AG09319 (cell line): ENCODE measurements around the gene TAF4.

Experiments used
- DNase-seq: peaks from one replicate; pipeline ENCODE4 v3.0.0-alpha.2; 2010; ENCODE audit warnings: low read depth; ENCODE audit errors: extremely low read depth
- TF ChIP-seq, protein P1 (sequence below): IDR thresholded peaks from 2 replicates; pipeline ENCODE4 v1.5.1; 2011; ENCODE audit warnings: low read depth, mild to moderate bottlenecking, inconsistent platforms, low read length, moderate library complexity

The TAF4 gene

DNA sequence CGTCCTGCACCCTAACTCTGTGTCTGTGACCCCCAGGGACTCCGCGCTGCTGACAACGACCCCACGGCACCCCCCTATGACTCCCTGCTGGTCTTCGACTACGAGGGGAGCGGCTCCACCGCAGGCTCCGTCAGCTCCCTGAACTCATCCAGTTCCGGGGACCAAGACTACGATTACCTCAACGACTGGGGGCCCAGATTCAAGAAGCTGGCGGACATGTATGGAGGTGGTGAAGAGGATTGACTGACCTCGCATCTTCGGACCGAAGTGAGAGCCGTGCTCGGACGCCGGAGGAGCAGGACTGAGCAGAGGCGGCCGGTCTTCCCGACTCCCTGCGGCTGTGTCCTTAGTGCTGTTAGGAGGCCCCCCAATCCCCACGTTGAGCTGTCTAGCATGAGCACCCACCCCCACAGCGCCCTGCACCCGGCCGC is 129.0 kb downstream of the TAF4 start:
- DNase-seq, result no peak

DNA sequence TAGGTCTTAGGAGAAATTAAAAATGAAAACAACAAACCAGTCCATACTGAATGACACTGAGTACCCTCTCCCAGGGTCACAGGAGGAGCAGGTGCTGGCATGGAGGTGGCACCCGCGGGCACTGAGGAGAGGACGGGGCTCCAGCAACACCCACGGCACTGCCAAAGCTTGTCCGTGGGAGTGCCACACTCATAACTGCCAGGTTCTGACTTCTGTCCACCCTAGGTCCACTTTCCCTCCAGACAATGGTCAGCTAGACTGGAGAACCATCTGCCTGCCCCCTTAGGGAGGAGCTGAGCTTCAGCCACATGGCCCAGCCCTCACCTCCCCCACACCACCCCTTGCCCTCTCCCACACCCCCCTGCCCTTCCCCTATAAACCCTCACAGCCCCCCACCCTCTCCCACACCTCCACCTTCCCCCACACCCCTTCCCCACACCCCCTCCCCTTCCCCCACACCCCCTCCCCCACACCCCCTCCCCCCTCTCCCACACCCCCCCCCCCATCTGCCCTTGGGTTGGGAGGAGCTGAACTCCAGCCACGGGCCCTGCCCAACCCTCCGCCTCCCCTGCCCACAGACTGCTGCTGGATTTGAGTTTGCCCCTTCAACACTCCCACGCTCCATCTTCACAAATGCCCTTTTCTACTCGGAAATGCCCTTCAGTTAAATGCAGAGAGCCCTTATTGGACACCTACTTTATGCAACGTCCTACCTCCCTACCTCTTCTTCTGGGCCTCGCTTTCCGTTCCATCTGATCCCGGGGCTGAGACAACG is 129.6 kb downstream of the TAF4 start:
- no peak for DNase-seq
- TF ChIP-seq, protein P1, sequence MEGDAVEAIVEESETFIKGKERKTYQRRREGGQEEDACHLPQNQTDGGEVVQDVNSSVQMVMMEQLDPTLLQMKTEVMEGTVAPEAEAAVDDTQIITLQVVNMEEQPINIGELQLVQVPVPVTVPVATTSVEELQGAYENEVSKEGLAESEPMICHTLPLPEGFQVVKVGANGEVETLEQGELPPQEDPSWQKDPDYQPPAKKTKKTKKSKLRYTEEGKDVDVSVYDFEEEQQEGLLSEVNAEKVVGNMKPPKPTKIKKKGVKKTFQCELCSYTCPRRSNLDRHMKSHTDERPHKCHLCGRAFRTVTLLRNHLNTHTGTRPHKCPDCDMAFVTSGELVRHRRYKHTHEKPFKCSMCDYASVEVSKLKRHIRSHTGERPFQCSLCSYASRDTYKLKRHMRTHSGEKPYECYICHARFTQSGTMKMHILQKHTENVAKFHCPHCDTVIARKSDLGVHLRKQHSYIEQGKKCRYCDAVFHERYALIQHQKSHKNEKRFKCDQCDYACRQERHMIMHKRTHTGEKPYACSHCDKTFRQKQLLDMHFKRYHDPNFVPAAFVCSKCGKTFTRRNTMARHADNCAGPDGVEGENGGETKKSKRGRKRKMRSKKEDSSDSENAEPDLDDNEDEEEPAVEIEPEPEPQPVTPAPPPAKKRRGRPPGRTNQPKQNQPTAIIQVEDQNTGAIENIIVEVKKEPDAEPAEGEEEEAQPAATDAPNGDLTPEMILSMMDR, result no peak

More for the DNA sequence above, 129.0 kb downstream of the TAF4 start:
- TF ChIP-seq, protein P1, result no peak

DNA sequence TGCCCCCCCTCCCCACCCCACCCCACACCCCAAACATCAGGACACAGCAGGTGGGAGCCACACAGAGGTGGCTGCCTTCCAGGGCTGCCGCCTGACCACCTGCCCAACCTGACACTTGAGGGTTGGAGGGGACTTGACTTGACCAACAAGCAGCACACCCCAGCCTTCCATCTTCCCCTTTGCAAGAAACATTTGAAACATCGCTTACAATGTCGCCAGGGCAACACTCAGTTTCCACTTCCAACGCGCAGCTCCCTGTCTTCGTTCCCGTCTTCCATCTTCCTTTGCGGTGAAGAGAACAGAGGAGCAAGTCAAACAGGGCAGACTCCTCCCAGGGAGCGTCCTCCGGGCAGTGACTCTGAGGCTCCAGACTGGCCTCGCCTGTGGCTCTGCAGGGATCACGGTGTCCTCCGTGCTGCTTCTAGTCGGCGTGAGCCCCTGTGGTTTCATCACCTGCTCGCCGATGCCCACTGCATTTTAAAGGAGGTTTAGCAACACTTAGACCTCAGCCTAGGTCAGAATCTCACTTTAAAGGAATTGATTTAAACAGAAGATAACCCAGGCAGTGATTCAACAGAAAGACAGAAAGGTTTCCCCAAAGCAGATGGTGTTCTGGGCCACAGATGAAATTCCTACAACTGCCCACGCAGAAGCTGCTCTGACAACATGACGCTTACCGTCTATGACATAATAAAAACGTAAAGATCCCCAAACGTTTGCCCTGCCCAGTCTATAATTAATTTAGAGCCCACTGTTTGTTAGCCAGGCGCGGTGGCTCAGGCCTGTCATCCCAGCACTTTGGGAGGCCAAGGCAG is 130.8 kb downstream of the TAF4 start:
- no peak for DNase-seq
- TF ChIP-seq, protein P1, result no peak

DNA sequence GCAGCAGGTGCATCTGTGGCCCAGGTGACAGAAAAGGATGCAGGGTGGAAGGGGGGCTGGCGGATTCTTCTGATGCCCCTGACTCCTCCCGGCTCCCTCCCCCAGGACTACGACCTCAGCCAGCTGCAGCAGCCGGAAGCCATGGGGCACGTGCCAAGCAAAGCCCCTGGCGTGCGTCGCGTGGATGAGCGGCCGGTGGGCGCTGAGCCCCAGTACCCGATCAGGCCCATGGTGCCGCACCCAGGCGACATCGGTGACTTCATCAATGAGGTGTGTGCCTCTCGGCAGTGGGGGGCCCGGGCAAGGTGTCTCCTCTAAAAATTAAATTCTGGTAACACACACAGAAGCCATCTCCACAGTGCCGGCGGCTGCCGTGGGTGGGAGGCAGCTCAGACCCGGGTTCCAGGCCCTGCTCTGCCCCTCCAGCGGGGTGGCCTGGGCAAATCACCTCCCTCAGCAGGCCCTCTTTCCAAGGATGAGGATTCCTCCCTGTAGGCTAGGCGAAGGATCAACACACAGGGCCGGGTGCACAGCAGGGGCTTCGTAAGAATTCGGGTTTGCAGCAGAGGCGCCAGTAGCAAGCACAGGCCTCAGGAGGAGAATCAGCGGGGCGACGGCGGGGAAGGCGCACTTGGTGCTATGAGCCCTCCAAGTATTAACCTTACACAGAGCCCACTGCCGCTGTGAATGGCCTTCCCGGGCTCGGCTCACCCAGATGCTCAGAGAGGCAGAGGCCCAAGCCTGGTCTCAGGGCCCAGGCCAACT is 131.5 kb downstream of the TAF4 start:
- TF ChIP-seq, protein P1, result no peak
- no peak for DNase-seq

DNA sequence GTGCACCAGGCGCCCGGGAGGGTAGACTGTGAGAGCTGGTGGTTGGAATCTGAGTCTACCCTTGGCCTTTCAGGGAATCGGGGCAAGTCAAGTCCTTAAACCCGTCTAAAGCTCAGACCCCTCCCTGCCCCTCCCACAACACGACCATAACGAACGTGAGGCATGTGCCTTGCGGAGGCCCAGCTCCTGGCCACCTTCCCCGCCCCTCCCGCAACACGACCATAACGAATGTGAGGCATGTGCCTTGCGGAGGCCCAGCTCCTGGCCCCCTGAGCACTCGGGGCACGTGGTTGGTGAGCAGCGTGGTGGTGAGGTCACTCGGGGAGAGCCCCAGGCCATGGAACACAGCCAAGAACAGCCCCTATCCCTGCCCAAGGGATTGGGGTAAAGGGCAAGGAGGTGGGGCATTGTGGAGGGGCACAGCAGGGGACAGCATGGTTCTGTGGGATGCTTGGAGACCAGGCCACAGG is 132.2 kb downstream of the TAF4 start:
- TF ChIP-seq, protein P1, result no peak
- DNase-seq, result no peak

DNA sequence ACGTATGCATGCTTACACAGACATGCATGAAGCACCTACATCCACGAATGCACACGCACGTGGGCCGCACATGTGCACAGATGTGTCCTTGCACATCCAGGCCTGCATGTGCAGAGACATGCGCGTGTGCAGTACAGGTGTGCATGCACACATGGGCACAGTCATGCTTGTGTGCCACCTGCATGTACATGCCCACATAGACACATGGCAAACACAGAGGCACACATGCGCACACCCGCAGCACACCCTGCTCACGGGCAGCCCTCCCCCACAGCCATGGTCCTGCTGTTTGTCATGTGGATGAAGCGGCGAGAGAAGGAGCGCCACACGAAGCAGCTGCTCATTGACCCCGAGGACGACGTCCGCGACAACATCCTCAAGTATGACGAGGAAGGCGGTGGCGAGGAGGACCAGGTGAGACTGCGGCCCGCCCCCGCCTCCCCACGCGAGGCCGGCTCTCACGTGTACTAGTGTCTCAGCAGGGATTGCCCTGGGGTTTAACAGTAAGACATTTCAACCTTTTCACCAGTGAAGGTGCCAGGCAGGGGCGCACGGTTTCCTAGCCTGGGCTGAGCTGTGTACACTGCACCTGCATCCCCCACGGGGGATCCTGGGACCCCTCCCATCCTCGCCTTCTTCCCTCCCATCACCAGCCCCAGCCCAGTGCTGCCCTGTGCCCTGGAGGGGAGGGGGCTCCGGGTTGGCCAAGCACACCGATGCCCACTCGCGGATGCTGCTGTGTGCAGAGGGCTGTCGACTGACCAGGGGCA is 132.8 kb downstream of the TAF4 start:
- TF ChIP-seq, protein P1, result no peak
- DNase-seq, result no peak
